Activated B cell treated with CpG ODN at 0.5 μM for 24 hours (primary cell): ENCODE measurements around the gene GSKIP. TPM values are rescaled to one million over a fixed set of nuclear protein-coding genes. Genes with fewer than 3 reads are reported as not detected.

Experiments
- ATAC-seq: fragments of 200-7000 bp; cut with Tn5 transposase; one replicate; pipeline ENCODE4 v1.10.0; 2021; ENCODE audit warnings: low read depth, mild to moderate bottlenecking, moderate library complexity
- CTCF ChIA-PET: fragments of 350-600 bp; sonication (Branson Sonifier 250); formaldehyde crosslinking; loops from one replicate; lab custom pipeline; 2021; ENCODE audit warnings: antibody characterized with exemption; lab: Charles Lee
- POLR2A ChIA-PET: fragments of 350-600 bp; sonication (Branson Sonifier 250); formaldehyde crosslinking; loops from one replicate; lab custom pipeline; 2021; ENCODE audit warnings: antibody characterized with exemption; lab: Charles Lee
- DNase-seq: peaks from one replicate; pipeline ENCODE4 v3.0.0; 2022
- H3K27ac Mint-ChIP-seq: one replicate; pipeline ENCODE4 v1.8.0; 2020; ENCODE audit warnings: mixed read lengths
- H3K27me3 Mint-ChIP-seq: one replicate; pipeline ENCODE4 v1.8.0; 2021; ENCODE audit warnings: mixed read lengths
- H3K36me3 Mint-ChIP-seq: one replicate; pipeline ENCODE4 v1.8.0; 2021; ENCODE audit warnings: low read depth, mixed read lengths
- H3K4me1 Mint-ChIP-seq: one replicate; pipeline ENCODE4 v1.8.0; 2021; ENCODE audit warnings: mixed read lengths
- H3K4me3 Mint-ChIP-seq: one replicate; pipeline ENCODE4 v1.8.0; 2020; ENCODE audit warnings: mild to moderate bottlenecking, mixed read lengths
- H3K9me3 Mint-ChIP-seq: one replicate; pipeline ENCODE4 v1.8.0; 2020; ENCODE audit warnings: mixed read lengths
- intact Hi-C: fragments of 100-400 bp; cut with micrococcal nuclease; formaldehyde crosslinking; loops from one replicate; pipeline ENCODE4 v1.15.1; 2024
- total RNA-seq: library from RNA; stranded (reverse); gene quantifications from 2 replicates; pipeline ENCODE4 v1.2.3, GENCODE V29; 2022
- TF ChIP-seq, protein P1 (sequence below): fragments of 200-600 bp; IDR thresholded peaks from one replicate; pipeline ENCODE4 v1.8.0; 2022; ENCODE audit warnings: antibody characterized with exemption, mild to moderate bottlenecking

GSKIP gene
- total RNA-seq, 1 donor from 2014 or later = 15.3 TPM

DNA sequence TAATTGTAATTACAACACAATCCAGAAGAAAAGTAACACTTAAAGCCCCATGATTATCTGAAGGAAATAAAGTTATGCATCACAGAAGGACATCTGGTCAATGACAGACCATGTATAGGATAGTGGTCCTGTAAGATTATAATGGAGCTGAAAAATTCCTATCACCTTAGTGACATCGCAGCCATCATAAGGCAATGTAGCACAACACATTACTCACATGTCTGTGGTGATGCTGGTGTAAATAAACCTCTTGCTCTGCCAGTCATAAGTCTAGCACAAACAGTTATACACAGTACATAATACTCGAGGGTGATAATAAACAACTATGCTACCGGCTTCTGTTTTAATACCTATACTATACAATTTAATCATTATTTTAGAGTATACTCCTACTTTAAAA lies 11.3 kb upstream of the GSKIP start:
- peaks cover 7% of the 10 kb centered on the region for H3K36me3 Mint-ChIP-seq
- H3K9me3 Mint-ChIP-seq = peaks cover 7% of the 10 kb centered on the region
- POLR2A ChIA-PET = no interaction called here
- no peak overlapping the region for H3K4me3 Mint-ChIP-seq
- ATAC-seq = no peak
- intact Hi-C loops = no loop called here
- CTCF ChIA-PET = no interaction called here
- TF ChIP-seq, protein P1, sequence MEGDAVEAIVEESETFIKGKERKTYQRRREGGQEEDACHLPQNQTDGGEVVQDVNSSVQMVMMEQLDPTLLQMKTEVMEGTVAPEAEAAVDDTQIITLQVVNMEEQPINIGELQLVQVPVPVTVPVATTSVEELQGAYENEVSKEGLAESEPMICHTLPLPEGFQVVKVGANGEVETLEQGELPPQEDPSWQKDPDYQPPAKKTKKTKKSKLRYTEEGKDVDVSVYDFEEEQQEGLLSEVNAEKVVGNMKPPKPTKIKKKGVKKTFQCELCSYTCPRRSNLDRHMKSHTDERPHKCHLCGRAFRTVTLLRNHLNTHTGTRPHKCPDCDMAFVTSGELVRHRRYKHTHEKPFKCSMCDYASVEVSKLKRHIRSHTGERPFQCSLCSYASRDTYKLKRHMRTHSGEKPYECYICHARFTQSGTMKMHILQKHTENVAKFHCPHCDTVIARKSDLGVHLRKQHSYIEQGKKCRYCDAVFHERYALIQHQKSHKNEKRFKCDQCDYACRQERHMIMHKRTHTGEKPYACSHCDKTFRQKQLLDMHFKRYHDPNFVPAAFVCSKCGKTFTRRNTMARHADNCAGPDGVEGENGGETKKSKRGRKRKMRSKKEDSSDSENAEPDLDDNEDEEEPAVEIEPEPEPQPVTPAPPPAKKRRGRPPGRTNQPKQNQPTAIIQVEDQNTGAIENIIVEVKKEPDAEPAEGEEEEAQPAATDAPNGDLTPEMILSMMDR = no peak
- no peaks in the 10 kb centered on the region for H3K27me3 Mint-ChIP-seq
- no peak for DNase-seq
- peaks cover 3% of the 10 kb centered on the region for H3K4me1 Mint-ChIP-seq
- no peak overlapping the region for H3K27ac Mint-ChIP-seq

DNA sequence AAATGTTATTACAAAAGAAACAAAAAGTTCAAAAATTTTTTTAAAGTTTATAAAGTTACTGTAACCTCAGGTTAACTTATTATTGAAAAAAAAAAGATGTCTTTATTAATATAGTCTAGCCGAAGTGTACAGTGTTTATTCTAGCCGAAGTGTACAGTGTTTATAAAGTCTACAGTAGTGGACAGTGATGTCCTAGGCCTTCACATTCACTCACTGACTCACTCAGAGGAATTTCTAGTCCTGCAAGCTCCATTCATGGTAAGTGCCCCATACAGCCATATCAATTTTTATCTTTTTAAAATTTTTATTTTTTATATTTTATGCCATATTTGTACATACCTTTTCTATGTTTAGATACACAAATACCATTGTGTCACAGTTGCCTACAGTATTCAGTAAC lies 10.6 kb upstream of the GSKIP start:
- CTCF ChIA-PET = no interaction called here
- ATAC-seq (no peak), DNase-seq (no peak)
- POLR2A ChIA-PET = no interaction called here
- intact Hi-C loops = no loop called here
- peaks cover 3% of the 10 kb centered on the region for H3K4me1 Mint-ChIP-seq
- H3K4me3 Mint-ChIP-seq = no peak overlapping the region
- no peaks in the 10 kb centered on the region for H3K27me3 Mint-ChIP-seq
- peaks cover 5% of the 10 kb centered on the region for H3K36me3 Mint-ChIP-seq
- H3K27ac Mint-ChIP-seq = no peak overlapping the region
- TF ChIP-seq, protein P1 = no peak
- peaks cover 7% of the 10 kb centered on the region for H3K9me3 Mint-ChIP-seq

DNA sequence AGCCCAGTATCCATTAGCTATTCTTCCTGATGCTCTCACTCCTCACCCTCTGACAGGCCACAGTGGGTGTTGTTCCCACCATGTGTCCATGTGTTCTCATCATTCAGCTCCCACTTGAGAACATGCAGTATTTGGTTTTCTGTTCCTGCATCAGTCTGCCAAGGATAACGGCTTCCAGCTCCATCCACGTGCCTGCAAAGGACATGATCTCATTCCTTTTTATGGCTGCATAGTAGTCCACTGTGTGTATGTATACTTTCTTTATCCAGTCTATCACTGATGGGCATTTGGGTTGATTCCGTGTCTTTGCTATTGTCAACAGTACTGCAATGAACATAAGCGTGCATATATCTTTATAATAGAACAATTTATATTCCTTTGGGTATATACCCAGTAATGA lies 9.1 kb upstream of the GSKIP start:
- H3K9me3 Mint-ChIP-seq = peaks cover 4% of the 10 kb centered on the region
- intact Hi-C loops = no loop called here

DNA sequence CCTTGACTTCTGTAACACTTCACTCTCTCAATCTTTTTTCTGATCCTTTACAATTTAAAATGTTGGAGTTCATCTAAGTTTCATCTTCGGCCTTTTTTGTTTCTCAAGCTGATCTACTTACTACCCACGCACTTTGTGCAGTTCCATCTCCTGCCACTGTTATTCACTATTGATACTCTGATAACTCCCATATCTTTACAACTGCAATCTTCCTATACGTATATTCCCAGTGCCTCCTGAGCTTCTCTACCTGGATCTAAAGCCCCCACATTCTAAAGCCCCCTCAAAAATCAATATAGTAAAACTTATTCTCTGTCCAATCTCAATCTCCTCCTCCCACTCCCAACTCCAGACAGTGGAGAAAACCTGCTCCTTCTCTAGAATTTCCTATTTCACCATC lies 6.1 kb upstream of the GSKIP start:
- ChIA-PET CTCF (interaction anchor here (0.6 kb wide), 1 partner anchor 1601 kb away, joined by 3 read pairs; no protein-coding TSS in a partner anchor), POLR2A (no interaction called here)
- TF ChIP-seq, protein P1 = no peak
- Mint-ChIP-seq H3K9me3 (peaks cover 4% of the 10 kb centered on the region), H3K36me3 (peaks cover 8% of the 10 kb centered on the region), H3K27ac (no peak overlapping the region), H3K27me3 (no peaks in the 10 kb centered on the region), H3K4me3 (no peak overlapping the region), H3K4me1 (peaks cover 22% of the 10 kb centered on the region)
- ATAC-seq = no peak
- intact Hi-C loops = no loop called here
- no peak for DNase-seq

More for the DNA sequence above, 9.1 kb upstream of the GSKIP start:
- no peak for DNase-seq
- ATAC-seq = no peak
- H3K4me3 Mint-ChIP-seq = no peak overlapping the region
- H3K27me3 Mint-ChIP-seq = no peaks in the 10 kb centered on the region
- TF ChIP-seq, protein P1 = no peak
- H3K27ac Mint-ChIP-seq = no peak overlapping the region
- H3K36me3 Mint-ChIP-seq = peaks cover 8% of the 10 kb centered on the region
- no peaks in the 10 kb centered on the region for H3K4me1 Mint-ChIP-seq
- POLR2A ChIA-PET = no interaction called here
- CTCF ChIA-PET = no interaction called here

DNA sequence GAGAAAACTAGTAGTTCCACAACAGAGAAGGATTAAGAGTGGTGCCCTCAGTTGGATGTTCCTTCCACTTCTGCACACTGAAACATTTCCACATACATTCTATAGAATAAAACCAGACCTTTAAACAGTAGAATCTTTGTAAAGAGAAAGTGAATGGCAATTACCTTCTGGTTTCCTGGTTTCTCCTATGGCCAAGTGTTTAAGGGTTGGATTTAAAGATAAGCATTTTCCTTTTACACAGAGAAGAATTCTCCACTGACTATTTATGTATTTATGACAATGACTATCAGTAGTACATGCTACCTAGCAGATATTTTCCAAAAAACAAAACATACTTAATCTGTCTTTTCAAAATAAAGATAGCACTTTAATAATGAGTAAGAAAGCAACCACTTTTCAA lies 3.4 kb upstream of the GSKIP start:
- ChIA-PET CTCF (no interaction called here), POLR2A (no interaction called here)
- no peak overlapping the region for H3K4me3 Mint-ChIP-seq
- no peaks in the 10 kb centered on the region for H3K9me3 Mint-ChIP-seq
- DNase-seq (no peak), ATAC-seq (no peak)
- no peaks in the 10 kb centered on the region for H3K27me3 Mint-ChIP-seq
- H3K4me1 Mint-ChIP-seq = peaks cover 35% of the 10 kb centered on the region
- no peak overlapping the region for H3K27ac Mint-ChIP-seq
- intact Hi-C loops = no loop called here
- H3K36me3 Mint-ChIP-seq = peaks cover 6% of the 10 kb centered on the region
- TF ChIP-seq, protein P1 = no peak
